Stimulated activated CD4-positive, alpha-beta T cell treated with anti-CD3 and anti-CD28 coated beads, Interleukin-1b, Interleukin-23, amount 100 ng/mL, for 1 hour (primary cell): ENCODE data around the gene CEP97.

ENCODE experiments used
- DNase-seq, 2 donors: peaks; one replicate each; pipeline ENCODE4 v3.0.0-alpha.2; 2020; ENCODE audit warnings: low read depth in 2 of 2

CEP97 gene

GRCh38 chr3:101813817-101814440, 89.5 kb downstream of the CEP97 start:
- no peak for DNase-seq

GRCh38 chr3:101814835-101815234, 90.4 kb downstream of the CEP97 start:
- DNase-seq: no peak

- DNase-seq: no peak
Observed at GRCh38 chr3:101816215-101817149, 92.1 kb downstream of the CEP97 start.

- DNase-seq: no peak
Observed at GRCh38 chr3:101817992-101818391, 93.6 kb downstream of the CEP97 start.

GRCh38 chr3:101819649-101820206, 95.3 kb downstream of the CEP97 start:
- DNase-seq: no peak
